Measurements from ENCODE around the gene DDX25.

- no peak for TF ChIP-seq NFRKB (IDR thresholded peaks at IDR 0.05)
- no peak for TF ChIP-seq FOXK2 (IDR thresholded peaks at IDR 0.05)
- no peak for TF ChIP-seq ZNF384 (IDR thresholded peaks at IDR 0.05)
- no peak for TF ChIP-seq FOXA1 (IDR thresholded peaks at IDR 0.05)
- no peak for TF ChIP-seq SP1 (IDR thresholded peaks at IDR 0.05)
- no peak for TF ChIP-seq HDGF (IDR thresholded peaks at IDR 0.05; ENCODE audit: borderline replicate concordance)
- no peak for TF ChIP-seq TARDBP (IDR thresholded peaks at IDR 0.05)
Observed at GRCh38 chr11:125948278-125949051, 44.2 kb downstream of the DDX25 start.

Data from HEK293T (cell line).